Mammary epithelial cell (primary cell): Measurements from ENCODE around the gene KLK13.

Source experiments
- CTCF ChIP-seq, 2 donors: IDR thresholded peaks in 1 of 2; conservative IDR thresholded peaks in 1 of 2; 2 replicates each; pipeline ENCODE4 v1.5.1; 2011 to 2012; ENCODE audit warnings: inconsistent platforms in 2 of 2, low read length in 2 of 2, mild to moderate bottlenecking in 2 of 2, control low read depth in 1 of 2, low read depth in 1 of 2; ENCODE audit not compliant: insufficient read depth in 1 of 2; ENCODE audit errors: extremely low read depth in 1 of 2
- EZH2 ChIP-seq: IDR thresholded peaks from 2 replicates; pipeline ENCODE4 v1.6.1; 2012; ENCODE audit warnings: low read length, inconsistent platforms, borderline replicate concordance

- TF ChIP-seq CTCF (conservative IDR thresholded peaks at IDR 0.05 in 1 of 2, IDR thresholded peaks at IDR 0.05 in 1 of 2; ENCODE audit: extremely low read depth in 1 of 2, insufficient read depth in 1 of 2, low read depth in 1 of 2, low read length in 2 of 2) (peak; percentile 44 to 54), EZH2 (no peak)
These were observed 46.7 kb upstream of the KLK13 start for GRCh38 chr19:51111606-51112005.
